Limb (tissue), 2 donors: ENCODE measurements around the gene TLN1.

Experiments used
- DNase-seq, 2 donors: peaks; one replicate each; pipeline ENCODE4 v3.0.0-alpha.2; 2016; ENCODE audit errors: extremely low spot score in 2 of 2

The TLN1 gene

GRCh38 chr9:35755071-35755470 is 23.1 kb upstream of the TLN1 start:
- no peak for DNase-seq

GRCh38 chr9:35754264-35754663 is 22.3 kb upstream of the TLN1 start, which contains the start of gene MSMP:
Gene MSMP (minus strand): TSS chr9:35754276. CDS start chr9:35754129, 147 bp downstream.
- DNase-seq: no peak

- no peak for DNase-seq
Observed at GRCh38 chr9:35753466-35753865, 21.5 kb upstream of the TLN1 start.

- DNase-seq: no peak
Observed at GRCh38 chr9:35750256-35750531, 18.2 kb upstream of the TLN1 start.

GRCh38 chr9:35749515-35750255 is 17.7 kb upstream of the TLN1 start:
- no peak for DNase-seq

GRCh38 chr9:35748858-35749514 is 17.0 kb upstream of the TLN1 start, which contains the start of the genes GBA2 and RGP1:
Gene GBA2 (minus strand): TSS chr9:35749228. CDS start chr9:35748704, 524 bp downstream.
Gene RGP1 (plus strand): TSS chr9:35749287. CDS start chr9:35749756, 469 bp downstream.
- DNase-seq: peak; percentile 50 to 83

- no peak for DNase-seq
Observed at GRCh38 chr9:35748242-35748857, 16.4 kb upstream of the TLN1 start.

- DNase-seq: no peak
Observed at GRCh38 chr9:35746583-35746982, 14.6 kb upstream of the TLN1 start.

- no peak for DNase-seq
Observed at GRCh38 chr9:35745569-35745968, 13.6 kb upstream of the TLN1 start.

- DNase-seq: no peak
Observed at GRCh38 chr9:35743880-35744518, 12.0 kb upstream of the TLN1 start.

- no peak for DNase-seq
Observed at GRCh38 chr9:35743452-35743851, 11.5 kb upstream of the TLN1 start.

GRCh38 chr9:35741740-35742139 is 9.7 kb upstream of the TLN1 start:
- DNase-seq: no peak

- DNase-seq: no peak
Observed at GRCh38 chr9:35740243-35740642, 8.2 kb upstream of the TLN1 start.

GRCh38 chr9:35738924-35739323 is 6.9 kb upstream of the TLN1 start:
- DNase-seq: no peak

- no peak for DNase-seq
Observed at GRCh38 chr9:35738186-35738585, 6.2 kb upstream of the TLN1 start.

- DNase-seq: no peak
Observed at GRCh38 chr9:35737143-35737542, 5.1 kb upstream of the TLN1 start.

GRCh38 chr9:35736201-35736633 is 4.2 kb upstream of the TLN1 start:
- DNase-seq: peak; percentile 66 to 68

- no peak for DNase-seq
Observed at GRCh38 chr9:35734096-35734495, 2.1 kb upstream of the TLN1 start.

GRCh38 chr9:35732800-35733541 is 976 bp upstream of the TLN1 start:
- DNase-seq: no peak

GRCh38 chr9:35731415-35732184 is 395 bp downstream of the TLN1 start:
- DNase-seq: no peak

- DNase-seq: no peak
Observed at GRCh38 chr9:35730486-35730854, 1.5 kb downstream of the TLN1 start.
